HepG2 (cell line): ENCODE results near the gene KRABD2.

Experiments
- ATM ChIP-seq: fragments of 450-650 bp; IDR thresholded peaks from 2 replicates; pipeline ENCODE4 v1.7.1; 2017; ENCODE audit warnings: mild to moderate bottlenecking, borderline replicate concordance
- ELF4 ChIP-seq: sonication (generic); formaldehyde crosslinking; IDR thresholded peaks from 2 replicates; pipeline ENCODE4 v1.5.0; 2020; ENCODE audit warnings: missing genetic modification reagents, mild to moderate bottlenecking, moderate library complexity, borderline replicate concordance
- HCFC1 ChIP-seq: fragments of 150-350 bp; IDR thresholded peaks from 2 replicates; pipeline ENCODE4 v1.6.1; 2014; ENCODE audit warnings: low read depth, low read length
- IRF2 ChIP-seq: IDR thresholded peaks from 2 replicates; pipeline ENCODE4 v1.6.1; 2018; ENCODE audit warnings: missing genetic modification reagents, missing compliant biosample characterization
- KDM2A ChIP-seq: sonication (generic); formaldehyde crosslinking; IDR thresholded peaks from 2 replicates; pipeline ENCODE4 v1.4.0; 2020; ENCODE audit warnings: low read depth, missing genetic modification reagents, borderline replicate concordance
- MED1 ChIP-seq: sonication (generic); formaldehyde crosslinking; IDR thresholded peaks from 2 replicates; pipeline ENCODE4 v1.4.0; 2020; ENCODE audit warnings: missing genetic modification reagents
- MZF1 ChIP-seq: sonication (generic); formaldehyde crosslinking; IDR thresholded peaks from 2 replicates; pipeline ENCODE4 v1.8.1; 2023; ENCODE audit warnings: mild to moderate bottlenecking, missing genetic modification reagents, borderline replicate concordance
- NRL ChIP-seq: sonication (generic); formaldehyde crosslinking; IDR thresholded peaks from 2 replicates; pipeline ENCODE4 v1.5.0; 2020; ENCODE audit warnings: missing genetic modification reagents, mild to moderate bottlenecking, moderate library complexity, borderline replicate concordance
- POLR2AphosphoS2 ChIP-seq: IDR thresholded peaks from 2 replicates; pipeline ENCODE4 v1.6.1; 2011; ENCODE audit warnings: low read depth, low read length, improper control_type of control experiment
- RFX3 ChIP-seq: IDR thresholded peaks from 2 replicates; pipeline ENCODE4 v1.6.1; 2016; ENCODE audit warnings: missing biosample characterization, missing genetic modification reagents
- SKI ChIP-seq: fragments of 450-650 bp; IDR thresholded peaks from one replicate; pipeline ENCODE4 v1.6.1; 2018; ENCODE audit warnings: mild to moderate bottlenecking; ENCODE audit not compliant: partially characterized antibody
- SP2 ChIP-seq: sonication (generic); formaldehyde crosslinking; IDR thresholded peaks from 2 replicates; pipeline ENCODE4 v1.5.1; 2020; ENCODE audit warnings: mild to moderate bottlenecking, missing genetic modification reagents
- TCF7L2 ChIP-seq: IDR thresholded peaks from 2 replicates; pipeline ENCODE4 v1.6.1; 2011; ENCODE audit warnings: mild to moderate bottlenecking, low read depth, low read length, moderate library complexity
- ZNF20 ChIP-seq: sonication (generic); formaldehyde crosslinking; IDR thresholded peaks from 2 replicates; pipeline ENCODE4 v1.4.0; 2020; ENCODE audit warnings: mild to moderate bottlenecking, moderate library complexity, missing genetic modification reagents
- ZNF460 ChIP-seq: sonication (generic); formaldehyde crosslinking; IDR thresholded peaks from 2 replicates; pipeline ENCODE4 v1.5.1; 2020; ENCODE audit warnings: missing genetic modification reagents, mild to moderate bottlenecking, borderline replicate concordance
- ZNF543 ChIP-seq: sonication (generic); formaldehyde crosslinking; IDR thresholded peaks from 2 replicates; pipeline ENCODE4 v1.4.0; 2020; ENCODE audit warnings: mild to moderate bottlenecking, missing genetic modification reagents
- ZNF703 ChIP-seq: sonication (generic); formaldehyde crosslinking; IDR thresholded peaks from 2 replicates; pipeline ENCODE4 v1.5.1; 2020; ENCODE audit warnings: missing genetic modification reagents, mild to moderate bottlenecking, moderate library complexity, borderline replicate concordance
- ZNF788 ChIP-seq: sonication (generic); formaldehyde crosslinking; IDR thresholded peaks from 2 replicates; pipeline ENCODE4 v1.5.0; 2020; ENCODE audit warnings: mild to moderate bottlenecking, missing genetic modification reagents, borderline replicate concordance
- TF ChIP-seq, protein P1 (sequence below): sonication (generic); formaldehyde crosslinking; IDR thresholded peaks from 2 replicates; pipeline ENCODE4 v1.8.0; 2022; ENCODE audit warnings: missing genetic modification reagents, mild to moderate bottlenecking, inconsistent platforms, borderline replicate concordance
- TF ChIP-seq, protein P2 (sequence below): sonication (generic); formaldehyde crosslinking; IDR thresholded peaks from 2 replicates; pipeline ENCODE4 v1.8.0; 2022; ENCODE audit warnings: missing genetic modification reagents, mild to moderate bottlenecking, moderate library complexity, borderline replicate concordance
- TF ChIP-seq, protein P3 (sequence below): sonication (generic); formaldehyde crosslinking; IDR thresholded peaks from 2 replicates; pipeline ENCODE4 v1.8.1; 2023; ENCODE audit warnings: missing genetic modification reagents, mild to moderate bottlenecking, borderline replicate concordance
- TF ChIP-seq, protein P4 (sequence below): sonication (generic); formaldehyde crosslinking; IDR thresholded peaks from 2 replicates; pipeline ENCODE4 v1.5.0; 2020; ENCODE audit warnings: missing genetic modification reagents, mild to moderate bottlenecking, borderline replicate concordance
- TF ChIP-seq, protein P5 (sequence below): sonication (generic); formaldehyde crosslinking; IDR thresholded peaks from 2 replicates; pipeline ENCODE4 v1.4.0; 2020; ENCODE audit warnings: missing genetic modification reagents

Gene KRABD2

DNA sequence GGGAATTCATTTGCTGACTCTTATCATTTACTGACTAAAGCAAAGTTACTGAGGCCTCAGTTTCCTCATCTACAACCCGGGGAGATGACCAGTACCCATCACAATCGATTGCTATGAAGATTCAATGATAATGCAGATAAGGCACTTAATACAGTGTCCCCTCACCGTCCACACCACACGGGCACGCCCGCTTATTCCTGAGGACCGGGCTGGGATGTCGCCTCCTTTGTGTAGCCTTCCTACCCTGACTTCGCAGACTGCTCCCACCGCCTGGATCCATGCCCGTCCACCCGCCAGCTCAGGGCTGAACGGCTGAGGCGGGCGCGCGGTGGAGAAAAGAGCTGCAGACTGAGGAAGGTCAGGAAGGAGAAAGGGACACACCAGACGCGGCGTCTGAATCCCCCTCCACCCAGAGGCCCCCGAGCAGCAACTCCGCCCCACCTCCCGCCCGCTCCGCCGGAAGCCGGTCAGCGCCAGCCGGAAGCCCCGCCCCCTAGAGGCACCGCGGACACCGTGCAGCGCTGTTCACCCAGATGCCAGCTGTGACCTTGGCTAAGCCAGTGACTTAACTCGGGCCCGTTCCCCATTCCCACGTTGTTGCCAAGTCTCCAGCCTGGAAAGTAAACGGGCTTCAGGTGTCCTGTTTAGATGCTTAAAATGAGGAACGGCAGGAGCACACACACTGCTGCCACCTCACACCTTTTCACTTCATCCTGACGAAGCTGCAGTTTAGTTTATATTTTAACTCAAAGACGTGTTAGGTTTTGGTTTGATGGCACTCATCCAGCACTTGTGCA, at the start of gene KRABD2 (continued):
- peak; percentile 100 for TF ChIP-seq KDM2A (CRISPR knock-in tag)
- TF ChIP-seq, protein P1, sequence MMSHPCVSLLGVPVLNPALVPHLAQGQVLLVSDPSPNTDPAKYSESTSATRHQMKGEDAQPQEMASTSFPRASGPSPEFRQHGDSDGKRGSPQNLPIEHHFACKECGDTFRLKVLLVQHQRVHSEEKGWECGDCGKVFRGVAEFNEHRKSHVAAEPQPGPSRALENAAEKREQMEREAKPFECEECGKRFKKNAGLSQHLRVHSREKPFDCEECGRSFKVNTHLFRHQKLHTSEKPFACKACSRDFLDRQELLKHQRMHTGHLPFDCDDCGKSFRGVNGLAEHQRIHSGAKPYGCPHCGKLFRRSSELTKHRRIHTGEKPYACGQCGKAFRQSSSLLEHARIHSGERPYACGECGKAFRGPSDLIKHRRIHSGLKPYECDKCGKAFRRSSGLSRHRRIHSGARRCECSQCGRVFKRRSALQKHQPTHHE, result peak; percentile 77; the same call in 1 of the 2 replicates
- TF ChIP-seq MED1 (CRISPR knock-in tag), result peak; percentile 76
- TF ChIP-seq ZNF543 (CRISPR knock-in tag), result no peak
- no peak for TF ChIP-seq ELF4 (CRISPR knock-in tag)
- TF ChIP-seq, protein P2, sequence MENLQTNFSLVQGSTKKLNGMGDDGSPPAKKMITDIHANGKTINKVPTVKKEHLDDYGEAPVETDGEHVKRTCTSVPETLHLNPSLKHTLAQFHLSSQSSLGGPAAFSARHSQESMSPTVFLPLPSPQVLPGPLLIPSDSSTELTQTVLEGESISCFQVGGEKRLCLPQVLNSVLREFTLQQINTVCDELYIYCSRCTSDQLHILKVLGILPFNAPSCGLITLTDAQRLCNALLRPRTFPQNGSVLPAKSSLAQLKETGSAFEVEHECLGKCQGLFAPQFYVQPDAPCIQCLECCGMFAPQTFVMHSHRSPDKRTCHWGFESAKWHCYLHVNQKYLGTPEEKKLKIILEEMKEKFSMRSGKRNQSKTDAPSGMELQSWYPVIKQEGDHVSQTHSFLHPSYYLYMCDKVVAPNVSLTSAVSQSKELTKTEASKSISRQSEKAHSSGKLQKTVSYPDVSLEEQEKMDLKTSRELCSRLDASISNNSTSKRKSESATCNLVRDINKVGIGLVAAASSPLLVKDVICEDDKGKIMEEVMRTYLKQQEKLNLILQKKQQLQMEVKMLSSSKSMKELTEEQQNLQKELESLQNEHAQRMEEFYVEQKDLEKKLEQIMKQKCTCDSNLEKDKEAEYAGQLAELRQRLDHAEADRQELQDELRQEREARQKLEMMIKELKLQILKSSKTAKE (CRISPR knock-in tag), result peak; percentile 14; the same call in 1 of the 2 replicates
- TF ChIP-seq ZNF460, result no peak
- TF ChIP-seq ZNF788, result peak; percentile 84; the same call in 1 of the 2 replicates
- TF ChIP-seq, protein P3, sequence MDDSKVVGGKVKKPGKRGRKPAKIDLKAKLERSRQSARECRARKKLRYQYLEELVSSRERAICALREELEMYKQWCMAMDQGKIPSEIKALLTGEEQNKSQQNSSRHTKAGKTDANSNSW (CRISPR knock-in tag), result no peak
- TF ChIP-seq, protein P4, sequence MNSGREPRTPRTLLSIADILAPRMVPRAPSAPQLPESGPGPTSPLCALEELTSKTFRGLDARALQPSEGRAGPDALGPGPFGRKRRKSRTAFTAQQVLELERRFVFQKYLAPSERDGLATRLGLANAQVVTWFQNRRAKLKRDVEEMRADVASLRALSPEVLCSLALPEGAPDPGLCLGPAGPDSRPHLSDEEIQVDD, result peak; percentile 64; the same call in 1 of the 2 replicates
- TF ChIP-seq TCF7L2, result no peak
- TF ChIP-seq RFX3 (CRISPR knock-in tag), result no peak
- TF ChIP-seq POLR2AphosphoS2, result peak; percentile 91; the same call in 1 of the 2 replicates
- TF ChIP-seq IRF2 (CRISPR knock-in tag), result peak; percentile 89
- TF ChIP-seq HCFC1, result peak; percentile 32; the same call in 1 of the 2 replicates
- TF ChIP-seq, protein P5, sequence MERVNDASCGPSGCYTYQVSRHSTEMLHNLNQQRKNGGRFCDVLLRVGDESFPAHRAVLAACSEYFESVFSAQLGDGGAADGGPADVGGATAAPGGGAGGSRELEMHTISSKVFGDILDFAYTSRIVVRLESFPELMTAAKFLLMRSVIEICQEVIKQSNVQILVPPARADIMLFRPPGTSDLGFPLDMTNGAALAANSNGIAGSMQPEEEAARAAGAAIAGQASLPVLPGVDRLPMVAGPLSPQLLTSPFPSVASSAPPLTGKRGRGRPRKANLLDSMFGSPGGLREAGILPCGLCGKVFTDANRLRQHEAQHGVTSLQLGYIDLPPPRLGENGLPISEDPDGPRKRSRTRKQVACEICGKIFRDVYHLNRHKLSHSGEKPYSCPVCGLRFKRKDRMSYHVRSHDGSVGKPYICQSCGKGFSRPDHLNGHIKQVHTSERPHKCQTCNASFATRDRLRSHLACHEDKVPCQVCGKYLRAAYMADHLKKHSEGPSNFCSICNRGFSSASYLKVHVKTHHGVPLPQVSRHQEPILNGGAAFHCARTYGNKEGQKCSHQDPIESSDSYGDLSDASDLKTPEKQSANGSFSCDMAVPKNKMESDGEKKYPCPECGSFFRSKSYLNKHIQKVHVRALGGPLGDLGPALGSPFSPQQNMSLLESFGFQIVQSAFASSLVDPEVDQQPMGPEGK (CRISPR knock-in tag), result peak; percentile 73; the same call in 1 of the 2 replicates
- TF ChIP-seq ZNF703 (CRISPR knock-in tag), result no peak
- TF ChIP-seq ATM, result no peak
- TF ChIP-seq SKI, result peak; percentile 62
- 0 out of 2 replicates have a peak, but pooled peaks have one; percentile 25 for TF ChIP-seq MZF1 (CRISPR knock-in tag)
- no peak for TF ChIP-seq ZNF20
- no peak; the same call in 1 of the 2 replicates for TF ChIP-seq NRL (CRISPR knock-in tag)
- TF ChIP-seq SP2 (CRISPR knock-in tag), result peak; percentile 76
